IMR-90 (cell line): ENCODE data around the gene TMIGD1. TPM values are rescaled to one million over a fixed set of nuclear protein-coding genes. Genes with fewer than 3 reads are reported as not detected.

ENCODE experiments used
- ATAC-seq: fragments of 200-7000 bp; cut with Tn5 transposase; 2 replicates; pipeline ENCODE4 v1.9.1; 2020; ENCODE audit warnings: low read depth, mild to moderate bottlenecking, moderate library complexity
- BruUV-seq: library from RNA; stranded (reverse); fragments of 400-500 nt; replicated peaks from 2 replicates; lab custom pipeline; 2021; lab: Mats Ljungman, UMichigan
- CTCF ChIA-PET: fragments of 300-600 bp; formaldehyde crosslinking; extraction: SDS; loops from one replicate; lab custom pipeline; 2021; ENCODE audit warnings: antibody characterized with exemption; lab: Yijun Ruan, JAX
- POLR2A ChIA-PET: fragments of 300-600 bp; sonication (Branson Sonifier 250); formaldehyde crosslinking; loops from one replicate; lab custom pipeline; 2022; ENCODE audit warnings: antibody characterized with exemption; ENCODE audit not compliant: unreplicated experiment; lab: Charles Lee
- DNase-seq: peaks from one replicate; pipeline ENCODE4 v3.0.0; 2013
- H2AFZ ChIP-seq: replicated peaks from 2 replicates; pipeline ENCODE3; 2013; ENCODE audit warnings: low read length, mild to moderate bottlenecking; ENCODE audit not compliant: poor library complexity
- H2AK5ac ChIP-seq: 2 replicates; pipeline ENCODE4 v1.6.1; 2013; ENCODE audit warnings: low read depth, low read length, inconsistent platforms
- H2AK9ac ChIP-seq: replicated peaks from 2 replicates; pipeline ENCODE3; 2013; ENCODE audit warnings: mild to moderate bottlenecking, low read depth, low read length, moderate library complexity; ENCODE audit not compliant: poor library complexity
- H2BK120ac ChIP-seq: 2 replicates; pipeline ENCODE4 v1.6.1; 2013; ENCODE audit warnings: low read depth, low read length, inconsistent platforms
- H2BK15ac ChIP-seq: 3 replicates; pipeline ENCODE4 v1.6.1; 2013; ENCODE audit warnings: low read depth, low read length, inconsistent platforms
- H2BK20ac ChIP-seq: 2 replicates; pipeline ENCODE4 v1.6.1; 2013; ENCODE audit warnings: low read depth, mild to moderate bottlenecking, inconsistent platforms, low read length, moderate library complexity
- H2BK5ac ChIP-seq: 2 replicates; pipeline ENCODE4 v1.6.1; 2013; ENCODE audit warnings: mild to moderate bottlenecking, low read depth, low read length, inconsistent platforms; ENCODE audit not compliant: poor library complexity, severe bottlenecking
- H3K14ac ChIP-seq: replicated peaks from 2 replicates; pipeline ENCODE4 v1.6.1; 2013; ENCODE audit warnings: low read depth, low read length, inconsistent platforms
- H3K18ac ChIP-seq: 2 replicates; pipeline ENCODE4 v1.6.1; 2013; ENCODE audit warnings: low read depth, low read length, control low read depth
- H3K23ac ChIP-seq: 2 replicates; pipeline ENCODE4 v1.6.1; 2013; ENCODE audit warnings: low read depth, low read length, inconsistent platforms
- H3K27ac ChIP-seq: 2 replicates; pipeline ENCODE4 v1.5.1; 2013; ENCODE audit warnings: mild to moderate bottlenecking, control low read depth, low read length; ENCODE audit not compliant: insufficient read depth
- H3K27me3 ChIP-seq: 2 replicates; pipeline ENCODE4 v1.6.1; 2013; ENCODE audit warnings: low read length; ENCODE audit not compliant: control insufficient read depth, insufficient read depth
- H3K36me3 ChIP-seq: 2 replicates; pipeline ENCODE4 v1.6.1; 2013; ENCODE audit warnings: low read length, mixed read lengths; ENCODE audit not compliant: control insufficient read depth, insufficient read depth
- H3K4ac ChIP-seq: 2 replicates; pipeline ENCODE4 v1.6.1; 2013; ENCODE audit warnings: low read depth, low read length, inconsistent platforms
- H3K4me1 ChIP-seq: 2 replicates; pipeline ENCODE4 v1.6.1; 2013; ENCODE audit warnings: low read length, mixed read lengths; ENCODE audit not compliant: control insufficient read depth, insufficient read depth
- H3K4me2 ChIP-seq: 2 replicates; pipeline ENCODE4 v1.6.1; 2013; ENCODE audit warnings: low read depth, mild to moderate bottlenecking, control low read depth, low read length, moderate library complexity
- H3K4me3 ChIP-seq: 2 replicates; pipeline ENCODE4 v1.5.1; 2013; ENCODE audit warnings: low read depth, mild to moderate bottlenecking, control low read depth, low read length, moderate library complexity; ENCODE audit not compliant: insufficient read depth
- H3K56ac ChIP-seq: 2 replicates; pipeline ENCODE4 v1.6.1; 2013; ENCODE audit warnings: low read length, inconsistent platforms; ENCODE audit not compliant: insufficient read depth; ENCODE audit errors: extremely low read depth
- H3K79me1 ChIP-seq, 2 experiments: 2 replicates each; pipeline ENCODE4 v1.6.1; 2013; ENCODE audit warnings: low read length in 2 of 2, inconsistent platforms in 1 of 2, low read depth in 1 of 2
- H3K9ac ChIP-seq: 2 replicates; pipeline ENCODE4 v1.6.1; 2013; ENCODE audit warnings: low read depth, low read length, control low read depth
- H3K9me1 ChIP-seq: 2 replicates; pipeline ENCODE4 v1.6.1; 2013; ENCODE audit warnings: low read length, inconsistent platforms; ENCODE audit not compliant: insufficient read depth
- H3K9me3 ChIP-seq: 2 replicates; pipeline ENCODE4 v1.6.1; 2013; ENCODE audit warnings: low read length; ENCODE audit not compliant: control insufficient read depth, insufficient read depth
- H4K20me1 ChIP-seq: 2 replicates; pipeline ENCODE4 v1.6.1; 2013; ENCODE audit warnings: low read length, inconsistent platforms; ENCODE audit not compliant: insufficient read depth
- H4K5ac ChIP-seq: 2 replicates; pipeline ENCODE4 v1.6.1; 2013; ENCODE audit warnings: mild to moderate bottlenecking, low read depth, low read length, control low read depth
- H4K8ac ChIP-seq, 2 experiments: 2 replicates each; pipeline ENCODE4 v1.6.1; 2013; ENCODE audit warnings: low read depth in 2 of 2, low read length in 2 of 2, control low read depth in 1 of 2, inconsistent platforms in 1 of 2
- H4K91ac ChIP-seq: 2 replicates; pipeline ENCODE4 v1.6.1; 2013; ENCODE audit warnings: low read depth, low read length, inconsistent platforms; ENCODE audit not compliant: insufficient read depth
- BHLHE40 ChIP-seq: fragments of 150-350 bp; IDR thresholded peaks from 2 replicates; pipeline ENCODE4 v1.6.1; 2016; ENCODE audit warnings: mild to moderate bottlenecking, low read depth, low read length
- CEBPB ChIP-seq: IDR thresholded peaks from 2 replicates; pipeline ENCODE4 v1.6.1; 2012; ENCODE audit warnings: low read depth, low read length, improper control_type of control experiment
- CHD1 ChIP-seq: IDR thresholded peaks from 2 replicates; pipeline ENCODE4 v1.6.1; 2012; ENCODE audit warnings: low read depth, low read length, improper control_type of control experiment
- FOS ChIP-seq: fragments of 150-350 bp; IDR thresholded peaks from 2 replicates; pipeline ENCODE4 v1.6.1; 2016; ENCODE audit warnings: low read depth, low read length
- MAFK ChIP-seq: IDR thresholded peaks from 2 replicates; pipeline ENCODE4 v1.6.1; 2012; ENCODE audit warnings: low read depth, low read length, improper control_type of control experiment
- MAZ ChIP-seq: IDR thresholded peaks from 2 replicates; pipeline ENCODE4 v1.6.1; 2012; ENCODE audit warnings: low read depth, mild to moderate bottlenecking, low read length, improper control_type of control experiment, moderate library complexity, borderline replicate concordance
- MXI1 ChIP-seq: IDR thresholded peaks from 2 replicates; pipeline ENCODE4 v1.6.1; 2012; ENCODE audit warnings: low read depth, mild to moderate bottlenecking, low read length, moderate library complexity, borderline replicate concordance
- NFE2L2 ChIP-seq: fragments of 150-350 bp; IDR thresholded peaks from 2 replicates; pipeline ENCODE4 v1.6.1; 2016; ENCODE audit warnings: low read depth, mild to moderate bottlenecking, low read length
- POLR2A ChIP-seq: IDR thresholded peaks from 2 replicates; pipeline ENCODE4 v1.6.1; 2012; ENCODE audit warnings: mild to moderate bottlenecking, low read depth, low read length
- RAD21 ChIP-seq: IDR thresholded peaks from 2 replicates; pipeline ENCODE4 v1.6.1; 2012; ENCODE audit warnings: low read length, improper control_type of control experiment
- RCOR1 ChIP-seq: IDR thresholded peaks from 2 replicates; pipeline ENCODE4 v1.6.1; 2012; ENCODE audit warnings: mild to moderate bottlenecking, low read length, improper control_type of control experiment; ENCODE audit not compliant: insufficient replicate concordance
- RFX5 ChIP-seq: IDR thresholded peaks from 2 replicates; pipeline ENCODE4 v1.8.0; 2012; ENCODE audit warnings: low read depth, mild to moderate bottlenecking, low read length, moderate library complexity
- SMC3 ChIP-seq: fragments of 150-350 bp; IDR thresholded peaks from 2 replicates; pipeline ENCODE4 v1.6.1; 2016; ENCODE audit warnings: low read depth, mild to moderate bottlenecking, antibody characterized with exemption, low read length, moderate library complexity
- WGBS, 2 experiments: methylation state at CpG; one replicate each; pipeline versions ENCODE4 v1.1.5 to v1.1.7; 2013; ENCODE audit warnings: missing lambda C conversion rate in 2 of 2; ENCODE audit not compliant: insufficient read length in 1 of 2; ENCODE audit errors: extremely low coverage in 2 of 2; 5-methylcytosine and 5-hydroxymethylcytosine counted together
- dilution Hi-C: fragments of 300-500 bp; cut with HindIII; formaldehyde crosslinking; loops from one replicate; pipeline ENCODE4 v1.14.3; 2018; ENCODE audit warnings: low sequenced_read_pairs; ENCODE audit not compliant: unreplicated experiment
- in situ Hi-C: fragments of 300-500 bp; cut with MboI; formaldehyde crosslinking; loops from 3 replicates; pipeline ENCODE4 v1.14.3; 2019; ENCODE audit warnings: low sequenced_read_pairs, inconsistent platforms, mixed read lengths
- intact Hi-C: fragments of 100-400 bp; cut with micrococcal nuclease; formaldehyde crosslinking; loops from 2 replicates; pipeline ENCODE4 v1.10.0; 2022
- polyA plus RNA-seq, 3 experiments: library from polyadenylated mRNA; depleted of rRNA; stranded (reverse); fragments of >200 nt; gene quantifications; 2 replicates each; pipeline ENCODE4 v1.2.3, GENCODE V29; 2012; ENCODE audit warnings: low replicate concordance in 1 of 3
- total RNA-seq: library from RNA; depleted of rRNA; stranded (reverse); fragments of >200 nt; gene quantifications from 2 replicates; pipeline ENCODE4 v1.2.3, GENCODE V29; 2012
- TF ChIP-seq, protein P1 (sequence below): fragments of 150-350 bp; IDR thresholded peaks from 2 replicates; pipeline ENCODE4 v1.6.1; 2016; ENCODE audit warnings: low read depth, mild to moderate bottlenecking, low read length, moderate library complexity, borderline replicate concordance
- TF ChIP-seq, protein P2 (sequence below): fragments of 150-350 bp; IDR thresholded peaks from 2 replicates; pipeline ENCODE4 v1.6.1; 2017; ENCODE audit warnings: mild to moderate bottlenecking, antibody characterized with exemption, low read length, low read depth
- TF ChIP-seq, protein P3 (sequence below): conservative IDR thresholded peaks from 2 replicates; pipeline ENCODE4 v1.5.1; 2012; ENCODE audit warnings: mild to moderate bottlenecking, low read depth, low read length, improper control_type of control experiment

TMIGD1 gene
- total and polyA plus RNA-seq, 2 of the 4 experiments (the other 2 are of a cell fraction): not detected

DNA sequence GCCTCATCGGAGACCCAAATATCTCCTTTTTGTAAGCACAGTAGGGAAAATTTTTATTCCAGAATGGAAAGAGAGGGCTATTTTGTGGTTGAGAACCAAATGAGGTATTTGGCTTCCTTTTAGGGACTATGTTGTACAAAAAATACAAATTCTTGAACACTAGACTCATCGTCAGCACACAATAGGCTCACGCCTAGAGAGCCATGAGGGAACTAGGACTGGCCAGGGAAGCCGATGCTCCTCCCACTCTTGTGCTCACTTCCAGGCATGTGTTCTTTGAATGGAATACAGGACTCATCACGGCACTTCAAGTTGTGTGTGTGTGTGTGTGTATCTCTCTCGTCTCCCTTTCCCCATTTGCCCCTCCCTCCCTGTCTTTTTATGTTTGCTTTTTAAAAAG is 24.3 kb downstream of the TMIGD1 start:
- H2AK5ac ChIP-seq: no peak overlapping the region
- no peaks in the 10 kb centered on the region for H4K20me1 ChIP-seq
- no peak overlapping the region for H3K18ac ChIP-seq
- no peak overlapping the region for H2BK15ac ChIP-seq
- no TSS peak for BruUV-seq
- no peak overlapping the region for H2BK120ac ChIP-seq
- intact Hi-C loops (no loop called here), in situ Hi-C loops (loop anchor here (25.0 kb wide), 1 partner anchor 403 kb away; no protein-coding TSS in a partner anchor), dilution Hi-C loops (no loop called here)
- H4K8ac ChIP-seq: no peak overlapping the region
- H4K5ac ChIP-seq: no peak overlapping the region
- no peak overlapping the region for H2AK9ac ChIP-seq
- ChIA-PET POLR2A (no interaction called here), CTCF (interaction anchor here (0.6 kb wide), 1 partner anchor 205 kb away, joined by 6 read pairs; no protein-coding TSS in a partner anchor)
- H3K14ac ChIP-seq: no peak overlapping the region
- DNase-seq: no peak
- ATAC-seq: no peak
- no peak overlapping the region for H2BK20ac ChIP-seq
- H3K4me1 ChIP-seq: no peaks in the 10 kb centered on the region; the same call in 1 of the 2 replicates
- TF ChIP-seq, protein P1, sequence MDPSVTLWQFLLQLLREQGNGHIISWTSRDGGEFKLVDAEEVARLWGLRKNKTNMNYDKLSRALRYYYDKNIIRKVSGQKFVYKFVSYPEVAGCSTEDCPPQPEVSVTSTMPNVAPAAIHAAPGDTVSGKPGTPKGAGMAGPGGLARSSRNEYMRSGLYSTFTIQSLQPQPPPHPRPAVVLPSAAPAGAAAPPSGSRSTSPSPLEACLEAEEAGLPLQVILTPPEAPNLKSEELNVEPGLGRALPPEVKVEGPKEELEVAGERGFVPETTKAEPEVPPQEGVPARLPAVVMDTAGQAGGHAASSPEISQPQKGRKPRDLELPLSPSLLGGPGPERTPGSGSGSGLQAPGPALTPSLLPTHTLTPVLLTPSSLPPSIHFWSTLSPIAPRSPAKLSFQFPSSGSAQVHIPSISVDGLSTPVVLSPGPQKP: no peak
- TF ChIP-seq, protein P2, sequence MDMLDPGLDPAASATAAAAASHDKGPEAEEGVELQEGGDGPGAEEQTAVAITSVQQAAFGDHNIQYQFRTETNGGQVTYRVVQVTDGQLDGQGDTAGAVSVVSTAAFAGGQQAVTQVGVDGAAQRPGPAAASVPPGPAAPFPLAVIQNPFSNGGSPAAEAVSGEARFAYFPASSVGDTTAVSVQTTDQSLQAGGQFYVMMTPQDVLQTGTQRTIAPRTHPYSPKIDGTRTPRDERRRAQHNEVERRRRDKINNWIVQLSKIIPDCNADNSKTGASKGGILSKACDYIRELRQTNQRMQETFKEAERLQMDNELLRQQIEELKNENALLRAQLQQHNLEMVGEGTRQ: no peak
- TF ChIP-seq POLR2A (no peak), SMC3 (no peak), RFX5 (no peak), RAD21 (no peak), MXI1 (no peak), MAZ (no peak), CHD1 (no peak), CEBPB (no peak), FOS (no peak), RCOR1 (no peak), BHLHE40 (no peak), NFE2L2 (no peak), MAFK (no peak)
- TF ChIP-seq, protein P3, sequence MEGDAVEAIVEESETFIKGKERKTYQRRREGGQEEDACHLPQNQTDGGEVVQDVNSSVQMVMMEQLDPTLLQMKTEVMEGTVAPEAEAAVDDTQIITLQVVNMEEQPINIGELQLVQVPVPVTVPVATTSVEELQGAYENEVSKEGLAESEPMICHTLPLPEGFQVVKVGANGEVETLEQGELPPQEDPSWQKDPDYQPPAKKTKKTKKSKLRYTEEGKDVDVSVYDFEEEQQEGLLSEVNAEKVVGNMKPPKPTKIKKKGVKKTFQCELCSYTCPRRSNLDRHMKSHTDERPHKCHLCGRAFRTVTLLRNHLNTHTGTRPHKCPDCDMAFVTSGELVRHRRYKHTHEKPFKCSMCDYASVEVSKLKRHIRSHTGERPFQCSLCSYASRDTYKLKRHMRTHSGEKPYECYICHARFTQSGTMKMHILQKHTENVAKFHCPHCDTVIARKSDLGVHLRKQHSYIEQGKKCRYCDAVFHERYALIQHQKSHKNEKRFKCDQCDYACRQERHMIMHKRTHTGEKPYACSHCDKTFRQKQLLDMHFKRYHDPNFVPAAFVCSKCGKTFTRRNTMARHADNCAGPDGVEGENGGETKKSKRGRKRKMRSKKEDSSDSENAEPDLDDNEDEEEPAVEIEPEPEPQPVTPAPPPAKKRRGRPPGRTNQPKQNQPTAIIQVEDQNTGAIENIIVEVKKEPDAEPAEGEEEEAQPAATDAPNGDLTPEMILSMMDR: no peak
- peak overlapping the region; percentile 78 for H2AFZ ChIP-seq
- H3K36me3 ChIP-seq: no peaks in the 10 kb centered on the region
- H3K79me1 ChIP-seq: no peaks in the 10 kb centered on the region
- no peak overlapping the region for H3K56ac ChIP-seq
- H4K91ac ChIP-seq: no peak overlapping the region
- H3K9me3 ChIP-seq: no peaks in the 10 kb centered on the region
- no peaks in the 10 kb centered on the region for H3K27me3 ChIP-seq
- H3K4me3 ChIP-seq: no peak overlapping the region
- H3K23ac ChIP-seq: no peak overlapping the region
- no CpG with 5 or more reads among the region's 6 CpGs for WGBS, 2 experiments
- no peak overlapping the region for H3K4me2 ChIP-seq
- H3K9ac ChIP-seq: no peak overlapping the region
- no peaks in the 10 kb centered on the region for H3K9me1 ChIP-seq
- no peak overlapping the region for H3K27ac ChIP-seq
- H2BK5ac ChIP-seq: no peak overlapping the region
- H3K4ac ChIP-seq: no peak overlapping the region
